Bladder microvascular endothelial cell (primary cell): ENCODE data around the gene LANCL2. TPM values are rescaled to one million over a fixed set of nuclear protein-coding genes. Genes with fewer than 3 reads are reported as not detected.

ENCODE experiments used
- total RNA-seq: library from RNA; depleted of rRNA; stranded (reverse); fragments of >200 nt; gene quantifications from 2 replicates; pipeline ENCODE4 v1.2.3, GENCODE V29; 2014

LANCL2 gene
- 11.8 and 19.8 TPM in 2 replicates for total RNA-seq

GRCh38 chr7:55365205-55365674 is at the start of gene LANCL2:
LANCL2 (plus strand) TSS chr7:55365337; CDS start chr7:55366026, 689 bp downstream.

Other genes starting within 250 kb of the LANCL2 start
- 123 and 156 TPM in 2 replicates for gene VOPP1, start 207.2 kb downstream of the LANCL2 start, total RNA-seq